PFSK-1 (cell line): ENCODE measurements around the gene MSI2.

Source experiments
- POLR2AphosphoS5 ChIP-seq: IDR thresholded peaks from 2 replicates; pipeline ENCODE4 v1.6.1; 2012; ENCODE audit warnings: low read depth, mild to moderate bottlenecking, control low read depth, low read length, moderate library complexity
- SIN3A ChIP-seq: IDR thresholded peaks from 2 replicates; pipeline ENCODE4 v1.6.1; 2012; ENCODE audit warnings: mild to moderate bottlenecking, low read length, moderate library complexity, borderline replicate concordance; ENCODE audit not compliant: insufficient read depth
- TF ChIP-seq, protein P1 (sequence below), 2 experiments: IDR thresholded peaks; 2 replicates each; pipeline versions ENCODE4 v1.6.1 to v1.8.0; 2011 to 2012; ENCODE audit warnings: low read depth in 2 of 2, low read length in 2 of 2, control low read depth in 1 of 2, inconsistent platforms in 1 of 2, mild to moderate bottlenecking in 1 of 2, moderate library complexity in 1 of 2; ENCODE audit not compliant: insufficient read depth in 1 of 2

DNA sequence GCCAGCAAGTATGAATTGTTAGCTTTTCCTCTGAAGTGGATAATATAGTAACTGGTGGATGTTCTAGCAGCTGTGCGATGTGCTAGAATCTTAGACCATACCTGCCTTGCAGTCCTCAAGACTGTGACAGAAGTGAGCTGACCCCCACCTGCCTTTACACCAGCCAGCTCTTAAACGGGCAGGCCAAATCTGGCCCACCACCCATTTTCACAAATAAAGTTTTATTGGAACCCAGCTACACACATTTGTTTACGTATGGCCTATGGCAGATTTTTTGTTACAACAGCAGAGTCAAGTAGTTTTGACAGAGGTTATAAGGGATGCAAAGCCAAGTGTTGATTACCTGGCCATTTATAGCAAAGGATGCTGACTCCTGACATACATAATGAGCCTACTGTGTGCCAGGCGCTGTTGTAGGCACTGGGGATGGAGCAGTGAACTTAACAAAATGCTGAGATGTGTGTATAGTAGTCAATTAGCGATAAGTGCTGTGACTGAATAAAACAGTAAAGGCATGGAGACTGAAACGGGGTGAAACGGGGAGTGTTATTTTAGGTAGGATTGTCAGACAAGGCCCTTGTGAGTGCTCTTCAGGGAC is 79.0 kb downstream of the MSI2 start:
- TF ChIP-seq POLR2AphosphoS5: no peak
- no peak for TF ChIP-seq SIN3A
- TF ChIP-seq, protein P1, sequence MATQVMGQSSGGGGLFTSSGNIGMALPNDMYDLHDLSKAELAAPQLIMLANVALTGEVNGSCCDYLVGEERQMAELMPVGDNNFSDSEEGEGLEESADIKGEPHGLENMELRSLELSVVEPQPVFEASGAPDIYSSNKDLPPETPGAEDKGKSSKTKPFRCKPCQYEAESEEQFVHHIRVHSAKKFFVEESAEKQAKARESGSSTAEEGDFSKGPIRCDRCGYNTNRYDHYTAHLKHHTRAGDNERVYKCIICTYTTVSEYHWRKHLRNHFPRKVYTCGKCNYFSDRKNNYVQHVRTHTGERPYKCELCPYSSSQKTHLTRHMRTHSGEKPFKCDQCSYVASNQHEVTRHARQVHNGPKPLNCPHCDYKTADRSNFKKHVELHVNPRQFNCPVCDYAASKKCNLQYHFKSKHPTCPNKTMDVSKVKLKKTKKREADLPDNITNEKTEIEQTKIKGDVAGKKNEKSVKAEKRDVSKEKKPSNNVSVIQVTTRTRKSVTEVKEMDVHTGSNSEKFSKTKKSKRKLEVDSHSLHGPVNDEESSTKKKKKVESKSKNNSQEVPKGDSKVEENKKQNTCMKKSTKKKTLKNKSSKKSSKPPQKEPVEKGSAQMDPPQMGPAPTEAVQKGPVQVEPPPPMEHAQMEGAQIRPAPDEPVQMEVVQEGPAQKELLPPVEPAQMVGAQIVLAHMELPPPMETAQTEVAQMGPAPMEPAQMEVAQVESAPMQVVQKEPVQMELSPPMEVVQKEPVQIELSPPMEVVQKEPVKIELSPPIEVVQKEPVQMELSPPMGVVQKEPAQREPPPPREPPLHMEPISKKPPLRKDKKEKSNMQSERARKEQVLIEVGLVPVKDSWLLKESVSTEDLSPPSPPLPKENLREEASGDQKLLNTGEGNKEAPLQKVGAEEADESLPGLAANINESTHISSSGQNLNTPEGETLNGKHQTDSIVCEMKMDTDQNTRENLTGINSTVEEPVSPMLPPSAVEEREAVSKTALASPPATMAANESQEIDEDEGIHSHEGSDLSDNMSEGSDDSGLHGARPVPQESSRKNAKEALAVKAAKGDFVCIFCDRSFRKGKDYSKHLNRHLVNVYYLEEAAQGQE (IDR thresholded peaks at IDR 0.05; ENCODE audit: insufficient read depth in 1 of 2, low read depth in 2 of 2, low read length in 2 of 2): no peak
